ENCODE results near the gene AKAP1. TPM values are rescaled to one million over a fixed set of nuclear protein-coding genes. Genes with fewer than 3 reads are reported as not detected.
A peak's percentile ranks its signal among the peaks of the same experiment; 100 is the strongest.

The AKAP1 gene
- total RNA-seq, 1 donor: 14.5 TPM

- peak; percentile 84 for DNase-seq (ENCODE audit: insufficient read length, low spot score, missing footprints)
- H3K9me3 ChIP-seq (ENCODE audit: low read depth, low read length): no peaks in the 10 kb centered on the region
- peak overlapping the region; percentile 83 for H3K4me3 ChIP-seq (ENCODE audit: insufficient read depth, low read length)
- no peak overlapping the region for H3K27ac ChIP-seq (ENCODE audit: low read depth, low read length)
- TF ChIP-seq CTCF (IDR thresholded peaks at IDR 0.05; ENCODE audit: extremely low read depth, low read depth, low read length): no peak
- peak overlapping the region; percentile 94 for H2AFZ ChIP-seq (ENCODE audit: low read length)
- no peaks in the 10 kb centered on the region for H3K27me3 ChIP-seq (ENCODE audit: insufficient read depth, low read length)
- H3K79me2 ChIP-seq (ENCODE audit: insufficient read depth, low read length): peaks cover 17% of the 10 kb centered on the region
- no peaks in the 10 kb centered on the region for H3K36me3 ChIP-seq (ENCODE audit: insufficient read depth, low read length)
- H3K4me1 ChIP-seq (ENCODE audit: insufficient read depth, low read length): peaks cover 16% of the 10 kb centered on the region
- peak overlapping the region; percentile 96 for H3K4me2 ChIP-seq (ENCODE audit: insufficient read depth, low read length)
- peaks cover 12% of the 10 kb centered on the region for H4K20me1 ChIP-seq (ENCODE audit: insufficient read depth, low read length)
Observed at GRCh38 chr17:57086069-57086930, 1.3 kb downstream of the AKAP1 start.

GRCh38 chr17:57088298-57088697 is 3.3 kb downstream of the AKAP1 start:
- no peak for DNase-seq (ENCODE audit: insufficient read length, low spot score, missing footprints)
- no peak overlapping the region for H3K4me3 ChIP-seq (ENCODE audit: insufficient read depth, low read length)
- no peaks in the 10 kb centered on the region for H3K36me3 ChIP-seq (ENCODE audit: insufficient read depth, low read length)
- no peak overlapping the region for H3K27ac ChIP-seq (ENCODE audit: low read depth, low read length)
- no peaks in the 10 kb centered on the region for H3K27me3 ChIP-seq (ENCODE audit: insufficient read depth, low read length)
- H3K79me2 ChIP-seq (ENCODE audit: insufficient read depth, low read length): peaks cover 24% of the 10 kb centered on the region
- no peak for TF ChIP-seq CTCF (IDR thresholded peaks at IDR 0.05; ENCODE audit: extremely low read depth, low read depth, low read length)
- no peaks in the 10 kb centered on the region for H3K9me3 ChIP-seq (ENCODE audit: low read depth, low read length)
- H3K4me1 ChIP-seq (ENCODE audit: insufficient read depth, low read length): peaks cover 27% of the 10 kb centered on the region
- H2AFZ ChIP-seq (ENCODE audit: low read length): no peak overlapping the region
- H4K20me1 ChIP-seq (ENCODE audit: insufficient read depth, low read length): peaks cover 16% of the 10 kb centered on the region
- no peak overlapping the region for H3K4me2 ChIP-seq (ENCODE audit: insufficient read depth, low read length)

- Histone ChIP-seq H3K4me1 (ENCODE audit: insufficient read depth, low read length) (peaks cover 23% of the 10 kb centered on the region), H3K79me2 (ENCODE audit: insufficient read depth, low read length) (peaks cover 24% of the 10 kb centered on the region), H4K20me1 (ENCODE audit: insufficient read depth, low read length) (peaks cover 16% of the 10 kb centered on the region), H3K27ac (ENCODE audit: low read depth, low read length) (no peak overlapping the region), H3K27me3 (ENCODE audit: insufficient read depth, low read length) (no peaks in the 10 kb centered on the region), H3K9me3 (ENCODE audit: low read depth, low read length) (no peaks in the 10 kb centered on the region), H3K4me2 (ENCODE audit: insufficient read depth, low read length) (no peak overlapping the region), H2AFZ (ENCODE audit: low read length) (no peak overlapping the region), H3K36me3 (ENCODE audit: insufficient read depth, low read length) (no peaks in the 10 kb centered on the region), H3K4me3 (ENCODE audit: insufficient read depth, low read length) (no peak overlapping the region)
- no peak for DNase-seq (ENCODE audit: insufficient read length, low spot score, missing footprints)
- no peak for TF ChIP-seq CTCF (IDR thresholded peaks at IDR 0.05; ENCODE audit: extremely low read depth, low read depth, low read length)
Observed at GRCh38 chr17:57089391-57089790, 4.3 kb downstream of the AKAP1 start.

GRCh38 chr17:57090560-57091185 is 5.6 kb downstream of the AKAP1 start:
- Histone ChIP-seq H2AFZ (ENCODE audit: low read length) (no peak overlapping the region), H3K4me1 (ENCODE audit: insufficient read depth, low read length) (peaks cover 22% of the 10 kb centered on the region), H3K36me3 (ENCODE audit: insufficient read depth, low read length) (no peaks in the 10 kb centered on the region), H3K9me3 (ENCODE audit: low read depth, low read length) (no peaks in the 10 kb centered on the region), H3K4me3 (ENCODE audit: insufficient read depth, low read length) (no peak overlapping the region), H3K4me2 (ENCODE audit: insufficient read depth, low read length) (no peak overlapping the region), H3K79me2 (ENCODE audit: insufficient read depth, low read length) (peaks cover 27% of the 10 kb centered on the region), H4K20me1 (ENCODE audit: insufficient read depth, low read length) (peaks cover 16% of the 10 kb centered on the region), H3K27me3 (ENCODE audit: insufficient read depth, low read length) (no peaks in the 10 kb centered on the region), H3K27ac (ENCODE audit: low read depth, low read length) (no peak overlapping the region)
- TF ChIP-seq CTCF (IDR thresholded peaks at IDR 0.05; ENCODE audit: extremely low read depth, low read depth, low read length): no peak
- no peak for DNase-seq (ENCODE audit: insufficient read length, low spot score, missing footprints)

Data from osteoblast (primary cell).